ENCODE results near the gene SETD5.

SETD5 gene

GRCh38 chr3:9397332-9397905 lies at the start of gene SETD5:
SETD5 (plus strand) TSS chr3:9397615; CDS start chr3:9428939, 31,324 bp downstream.
- DNase-seq = peak; percentile 98

- DNase-seq = no peak
These were observed 49.5 kb upstream of the SETD5 start for GRCh38 chr3:9347887-9348286.

- no peak for DNase-seq
These were observed 47.9 kb upstream of the SETD5 start for GRCh38 chr3:9349321-9350117.

- no peak for DNase-seq
These were observed 45.7 kb upstream of the SETD5 start for GRCh38 chr3:9351709-9352126.

- DNase-seq = peak; percentile 75
These were observed 44.3 kb upstream of the SETD5 start for GRCh38 chr3:9352917-9353752.

- no peak for DNase-seq
These were observed 35.6 kb upstream of the SETD5 start for GRCh38 chr3:9361691-9362388.

GRCh38 chr3:9362731-9363530 lies 34.5 kb upstream of the SETD5 start, which contains the start of gene THUMPD3:
THUMPD3 (plus strand) TSS chr3:9363054; CDS start chr3:9365069, 2,015 bp downstream.
- DNase-seq = peak; percentile 91

- no peak for DNase-seq
These were observed 27.9 kb upstream of the SETD5 start for GRCh38 chr3:9369508-9369907.

GRCh38 chr3:9373465-9373864 lies 23.9 kb upstream of the SETD5 start:
- DNase-seq = no peak

GRCh38 chr3:9377981-9378380 lies 19.4 kb upstream of the SETD5 start:
- DNase-seq = no peak

GRCh38 chr3:9379327-9379726 lies 18.1 kb upstream of the SETD5 start:
- no peak for DNase-seq

GRCh38 chr3:9380014-9380413 lies 17.4 kb upstream of the SETD5 start:
- no peak for DNase-seq

- DNase-seq = no peak
These were observed 13.1 kb upstream of the SETD5 start for GRCh38 chr3:9384141-9384828.

- DNase-seq = no peak
These were observed 12.0 kb upstream of the SETD5 start for GRCh38 chr3:9385187-9386077.

GRCh38 chr3:9386078-9386459 lies 11.3 kb upstream of the SETD5 start:
- no peak for DNase-seq

- DNase-seq = no peak
These were observed 10.7 kb upstream of the SETD5 start for GRCh38 chr3:9386501-9387321.

GRCh38 chr3:9387322-9387655 lies 10.1 kb upstream of the SETD5 start:
- no peak for DNase-seq

GRCh38 chr3:9388142-9388541 lies 9.3 kb upstream of the SETD5 start:
- no peak for DNase-seq

- DNase-seq = no peak
These were observed 8.7 kb upstream of the SETD5 start for GRCh38 chr3:9388562-9389272.

Measured in CD4-positive, alpha-beta T cell treated with Interleukin-6 for 4 hours (primary cell).